H1 (cell line): ENCODE results near the gene BMPR1A. TPM values are rescaled to one million over a fixed set of nuclear protein-coding genes. Genes with fewer than 3 reads are reported as not detected.

Experiments used
- KDM5A ChIP-seq: fragments of 200-600 bp; IDR thresholded peaks from 2 replicates; pipeline ENCODE4 v1.7.1; 2012; ENCODE audit warnings: mild to moderate bottlenecking, low read length, inconsistent platforms, mixed read lengths
- NRF1 ChIP-seq: IDR thresholded peaks from 2 replicates; pipeline ENCODE4 v1.6.1; 2011; ENCODE audit warnings: mild to moderate bottlenecking, low read depth, low read length, improper control_type of control experiment
- polyA plus RNA-seq, 7 experiments: library from polyadenylated mRNA; depleted of rRNA in 3 of 7; stranded (reverse) in 5 of 7; unstranded in 2 of 7; fragments of >200 nt in 5 of 7; fragments of 200-250 nt in 2 of 7; gene quantifications; 1 replicate in 5 of 7; 2 replicates in 1 of 7; 4 replicates in 1 of 7; pipeline versions ENCODE4 v1.2.1 to v1.2.3, GENCODE V29; 2011 to 2013; ENCODE audit warnings: missing spikeins in 2 of 7, mixed read lengths in 2 of 7
- total RNA-seq: library from RNA; stranded (reverse); fragmentation: NEBNext Ultra II Directional; extraction: Animal tissue kit (Norgen Biotek cat#: 25700); gene quantifications from 2 replicates; pipeline ENCODE4 v1.2.1, GENCODE V29; 2021
- TF ChIP-seq, protein P1 (sequence below): IDR thresholded peaks from 2 replicates; pipeline ENCODE4 v1.6.1; 2012; ENCODE audit warnings: inconsistent platforms

The BMPR1A gene
- total and polyA plus RNA-seq, 2 of the 8 experiments (the other 6 are each of a cell fraction or from before 2014, with no cell fraction given), result 34.4 to 129 TPM

GRCh38 chr10:86792461-86793167 is 36.2 kb downstream of the BMPR1A start (continued):
- TF ChIP-seq KDM5A (no peak), NRF1 (no peak)
- TF ChIP-seq, protein P1, sequence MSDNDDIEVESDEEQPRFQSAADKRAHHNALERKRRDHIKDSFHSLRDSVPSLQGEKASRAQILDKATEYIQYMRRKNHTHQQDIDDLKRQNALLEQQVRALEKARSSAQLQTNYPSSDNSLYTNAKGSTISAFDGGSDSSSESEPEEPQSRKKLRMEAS, result no peak
